Neural progenitor cell (in vitro differentiated cells): ENCODE results near the gene ZIC1.

ENCODE experiments used
- EZH2phosphoT487 ChIP-seq: fragments of 200-600 bp; sonication (generic); IDR thresholded peaks from 2 replicates; pipeline ENCODE4 v1.6.1; 2017; ENCODE audit warnings: antibody characterized with exemption
- TF ChIP-seq, protein P1 (sequence below): fragments of 200-600 bp; sonication (generic); IDR thresholded peaks from 2 replicates; pipeline ENCODE4 v1.5.1; 2017; ENCODE audit warnings: antibody characterized with exemption, mild to moderate bottlenecking

DNA sequence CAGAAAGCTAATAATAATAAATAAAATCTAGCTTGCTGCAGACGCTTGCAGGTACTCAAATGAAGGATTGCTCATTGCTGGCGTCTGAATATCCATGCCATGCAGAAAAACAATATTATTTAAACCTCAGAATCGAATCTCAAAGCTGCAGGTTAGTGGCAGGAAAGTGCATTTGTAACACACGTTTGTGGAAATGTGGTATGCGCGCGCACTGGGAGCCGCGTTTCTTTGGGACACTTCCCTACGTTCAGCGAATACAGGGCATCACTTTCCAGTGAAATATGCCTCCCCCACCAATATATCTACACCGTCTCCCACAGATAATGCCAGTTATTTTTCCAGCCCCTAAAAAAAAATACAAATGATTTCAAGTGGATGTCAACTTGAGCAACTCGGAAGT, 39.9 kb upstream of the ZIC1 start:
- TF ChIP-seq, protein P1, sequence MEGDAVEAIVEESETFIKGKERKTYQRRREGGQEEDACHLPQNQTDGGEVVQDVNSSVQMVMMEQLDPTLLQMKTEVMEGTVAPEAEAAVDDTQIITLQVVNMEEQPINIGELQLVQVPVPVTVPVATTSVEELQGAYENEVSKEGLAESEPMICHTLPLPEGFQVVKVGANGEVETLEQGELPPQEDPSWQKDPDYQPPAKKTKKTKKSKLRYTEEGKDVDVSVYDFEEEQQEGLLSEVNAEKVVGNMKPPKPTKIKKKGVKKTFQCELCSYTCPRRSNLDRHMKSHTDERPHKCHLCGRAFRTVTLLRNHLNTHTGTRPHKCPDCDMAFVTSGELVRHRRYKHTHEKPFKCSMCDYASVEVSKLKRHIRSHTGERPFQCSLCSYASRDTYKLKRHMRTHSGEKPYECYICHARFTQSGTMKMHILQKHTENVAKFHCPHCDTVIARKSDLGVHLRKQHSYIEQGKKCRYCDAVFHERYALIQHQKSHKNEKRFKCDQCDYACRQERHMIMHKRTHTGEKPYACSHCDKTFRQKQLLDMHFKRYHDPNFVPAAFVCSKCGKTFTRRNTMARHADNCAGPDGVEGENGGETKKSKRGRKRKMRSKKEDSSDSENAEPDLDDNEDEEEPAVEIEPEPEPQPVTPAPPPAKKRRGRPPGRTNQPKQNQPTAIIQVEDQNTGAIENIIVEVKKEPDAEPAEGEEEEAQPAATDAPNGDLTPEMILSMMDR, result no peak
- TF ChIP-seq EZH2phosphoT487, result no peak
